ENCODE data around the gene M1AP.

DNA sequence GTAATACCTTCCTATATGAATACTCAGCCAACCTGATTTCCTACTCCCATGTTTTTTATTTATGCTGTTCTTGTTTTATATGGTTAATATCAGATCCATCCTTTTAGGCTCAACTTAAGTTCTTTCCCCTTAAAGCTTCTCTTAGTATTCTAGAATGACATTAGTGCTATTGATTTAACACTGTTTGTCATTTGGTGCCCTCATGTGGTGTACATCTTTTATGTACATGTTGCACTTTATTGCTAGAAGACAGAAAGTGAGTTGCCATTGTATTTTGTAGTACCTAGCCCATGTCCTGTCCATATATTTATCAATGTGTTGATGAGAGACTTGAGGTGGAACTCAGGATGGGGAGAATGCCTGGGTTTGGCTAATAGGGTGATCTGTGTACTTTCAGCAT lies 115.9 kb downstream of the M1AP start:
- TF ChIP-seq CTCF (IDR thresholded peaks at IDR 0.05; ENCODE audit: borderline replicate concordance, extremely low read depth, low read length, poor library complexity, severe bottlenecking) (peak; percentile 53), EZH2 (IDR thresholded peaks at IDR 0.05; ENCODE audit: borderline replicate concordance, low read depth, low read length, severe bottlenecking) (no peak)

All from DND-41 (cell line).